ENCODE results near the gene MPDU1. TPM values are rescaled to one million over a fixed set of nuclear protein-coding genes. Genes with fewer than 3 reads are reported as not detected.

MPDU1 gene
- total and polyA plus RNA-seq, 2 of the 13 experiments (the other 11 are each of a cell fraction or from before 2014, with no cell fraction given) = 112 to 167 TPM

DNA sequence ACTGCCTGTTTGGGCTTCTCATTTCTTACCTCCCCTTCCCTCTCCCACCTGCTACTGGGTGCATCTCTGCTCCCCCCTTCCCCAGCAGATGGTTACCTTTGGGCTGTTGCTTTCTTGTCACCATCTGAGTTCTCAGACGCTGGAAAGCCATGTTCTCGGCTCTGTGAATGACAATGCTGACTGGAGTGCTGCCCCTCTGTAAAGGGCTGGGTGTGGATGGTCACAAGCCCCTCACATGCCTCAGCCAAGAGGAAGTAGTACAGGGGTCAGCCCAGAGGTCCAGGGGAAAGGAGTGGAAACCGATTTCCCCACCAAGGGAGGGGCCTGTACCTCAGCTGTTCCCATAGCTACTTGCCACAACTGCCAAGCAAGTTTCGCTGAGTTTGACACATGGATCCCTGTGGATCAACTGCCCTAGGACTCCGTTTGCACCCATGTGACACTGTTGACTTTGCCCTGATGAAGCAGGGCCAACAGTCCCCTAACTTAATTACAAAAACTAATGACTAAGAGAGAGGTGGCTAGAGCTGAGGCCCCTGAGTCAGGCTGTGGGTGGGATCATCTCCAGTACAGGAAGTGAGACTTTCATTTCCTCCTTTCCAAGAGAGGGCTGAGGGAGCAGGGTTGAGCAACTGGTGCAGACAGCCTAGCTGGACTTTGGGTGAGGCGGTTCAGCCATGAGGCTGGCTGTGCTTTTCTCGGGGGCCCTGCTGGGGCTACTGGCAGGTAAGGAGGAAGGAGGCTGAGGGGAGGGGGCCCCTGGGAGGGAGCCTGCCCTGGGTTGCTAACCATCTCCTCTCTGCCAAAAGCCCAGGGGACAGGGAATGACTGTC is 4.4 kb upstream of the MPDU1 start, which contains the start of gene CD68 (continued):
- TF ChIP-seq, protein P1, sequence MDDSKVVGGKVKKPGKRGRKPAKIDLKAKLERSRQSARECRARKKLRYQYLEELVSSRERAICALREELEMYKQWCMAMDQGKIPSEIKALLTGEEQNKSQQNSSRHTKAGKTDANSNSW (CRISPR knock-in tag; IDR thresholded peaks at IDR 0.05; ENCODE audit: borderline replicate concordance) = no peak
- TF ChIP-seq ZNF33B (CRISPR knock-in tag; IDR thresholded peaks at IDR 0.05) (peak; percentile 65; the same call in 1 of the 2 replicates), ZNF737 (CRISPR knock-in tag; IDR thresholded peaks at IDR 0.05; ENCODE audit: borderline replicate concordance) (peak; percentile 52; the same call in 1 of the 2 replicates), KLF15 (CRISPR knock-in tag; IDR thresholded peaks at IDR 0.05; ENCODE audit: borderline replicate concordance) (0 out of 2 replicates have a peak, but pooled peaks have one; percentile 45), KDM6A (CRISPR knock-in tag; IDR thresholded peaks at IDR 0.05; ENCODE audit: low read depth) (peak; percentile 71), CEBPG (CRISPR knock-in tag; IDR thresholded peaks at IDR 0.05) (peak; percentile 95), PPARG (CRISPR knock-in tag; conservative IDR thresholded peaks at IDR 0.05) (peak; percentile 77), ZNF235 (CRISPR knock-in tag; IDR thresholded peaks at IDR 0.05; ENCODE audit: borderline replicate concordance) (0 out of 2 replicates have a peak, but pooled peaks have one; percentile 12), ISL2 (CRISPR knock-in tag; IDR thresholded peaks at IDR 0.05) (0 out of 2 replicates have a peak, but pooled peaks have one; percentile 45)
- TF ChIP-seq, protein P2, sequence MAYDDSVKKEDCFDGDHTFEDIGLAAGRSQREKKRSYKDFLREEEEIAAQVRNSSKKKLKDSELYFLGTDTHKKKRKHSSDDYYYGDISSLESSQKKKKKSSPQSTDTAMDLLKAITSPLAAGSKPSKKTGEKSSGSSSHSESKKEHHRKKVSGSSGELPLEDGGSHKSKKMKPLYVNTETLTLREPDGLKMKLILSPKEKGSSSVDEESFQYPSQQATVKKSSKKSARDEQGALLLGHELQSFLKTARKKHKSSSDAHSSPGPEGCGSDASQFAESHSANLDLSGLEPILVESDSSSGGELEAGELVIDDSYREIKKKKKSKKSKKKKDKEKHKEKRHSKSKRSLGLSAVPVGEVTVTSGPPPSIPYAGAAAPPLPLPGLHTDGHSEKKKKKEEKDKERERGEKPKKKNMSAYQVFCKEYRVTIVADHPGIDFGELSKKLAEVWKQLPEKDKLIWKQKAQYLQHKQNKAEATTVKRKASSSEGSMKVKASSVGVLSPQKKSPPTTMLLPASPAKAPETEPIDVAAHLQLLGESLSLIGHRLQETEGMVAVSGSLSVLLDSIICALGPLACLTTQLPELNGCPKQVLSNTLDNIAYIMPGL (CRISPR knock-in tag; IDR thresholded peaks at IDR 0.05; ENCODE audit: borderline replicate concordance in 1 of 2, low read depth in 1 of 2) = peak; percentile 31 to 37; a peak in 1 of 4 replicates
- TF ChIP-seq, protein P3, sequence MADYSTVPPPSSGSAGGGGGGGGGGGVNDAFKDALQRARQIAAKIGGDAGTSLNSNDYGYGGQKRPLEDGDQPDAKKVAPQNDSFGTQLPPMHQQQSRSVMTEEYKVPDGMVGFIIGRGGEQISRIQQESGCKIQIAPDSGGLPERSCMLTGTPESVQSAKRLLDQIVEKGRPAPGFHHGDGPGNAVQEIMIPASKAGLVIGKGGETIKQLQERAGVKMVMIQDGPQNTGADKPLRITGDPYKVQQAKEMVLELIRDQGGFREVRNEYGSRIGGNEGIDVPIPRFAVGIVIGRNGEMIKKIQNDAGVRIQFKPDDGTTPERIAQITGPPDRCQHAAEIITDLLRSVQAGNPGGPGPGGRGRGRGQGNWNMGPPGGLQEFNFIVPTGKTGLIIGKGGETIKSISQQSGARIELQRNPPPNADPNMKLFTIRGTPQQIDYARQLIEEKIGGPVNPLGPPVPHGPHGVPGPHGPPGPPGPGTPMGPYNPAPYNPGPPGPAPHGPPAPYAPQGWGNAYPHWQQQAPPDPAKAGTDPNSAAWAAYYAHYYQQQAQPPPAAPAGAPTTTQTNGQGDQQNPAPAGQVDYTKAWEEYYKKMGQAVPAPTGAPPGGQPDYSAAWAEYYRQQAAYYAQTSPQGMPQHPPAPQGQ (CRISPR knock-in tag; IDR thresholded peaks at IDR 0.05; ENCODE audit: borderline replicate concordance) = peak; percentile 83; the same call in 1 of the 2 replicates
- TF ChIP-seq, protein P4, sequence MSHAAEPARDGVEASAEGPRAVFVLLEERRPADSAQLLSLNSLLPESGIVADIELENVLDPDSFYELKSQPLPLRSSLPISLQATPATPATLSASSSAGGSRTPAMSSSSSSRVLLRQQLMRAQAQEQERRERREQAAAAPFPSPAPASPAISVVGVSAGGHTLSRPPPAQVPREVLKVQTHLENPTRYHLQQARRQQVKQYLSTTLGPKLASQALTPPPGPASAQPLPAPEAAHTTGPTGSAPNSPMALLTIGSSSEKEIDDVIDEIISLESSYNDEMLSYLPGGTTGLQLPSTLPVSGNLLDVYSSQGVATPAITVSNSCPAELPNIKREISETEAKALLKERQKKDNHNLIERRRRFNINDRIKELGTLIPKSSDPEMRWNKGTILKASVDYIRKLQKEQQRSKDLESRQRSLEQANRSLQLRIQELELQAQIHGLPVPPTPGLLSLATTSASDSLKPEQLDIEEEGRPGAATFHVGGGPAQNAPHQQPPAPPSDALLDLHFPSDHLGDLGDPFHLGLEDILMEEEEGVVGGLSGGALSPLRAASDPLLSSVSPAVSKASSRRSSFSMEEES (CRISPR knock-in tag; IDR thresholded peaks at IDR 0.05) = peak; percentile 90
- TF ChIP-seq, protein P5, sequence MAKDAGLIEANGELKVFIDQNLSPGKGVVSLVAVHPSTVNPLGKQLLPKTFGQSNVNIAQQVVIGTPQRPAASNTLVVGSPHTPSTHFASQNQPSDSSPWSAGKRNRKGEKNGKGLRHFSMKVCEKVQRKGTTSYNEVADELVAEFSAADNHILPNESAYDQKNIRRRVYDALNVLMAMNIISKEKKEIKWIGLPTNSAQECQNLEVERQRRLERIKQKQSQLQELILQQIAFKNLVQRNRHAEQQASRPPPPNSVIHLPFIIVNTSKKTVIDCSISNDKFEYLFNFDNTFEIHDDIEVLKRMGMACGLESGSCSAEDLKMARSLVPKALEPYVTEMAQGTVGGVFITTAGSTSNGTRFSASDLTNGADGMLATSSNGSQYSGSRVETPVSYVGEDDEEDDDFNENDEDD (CRISPR knock-in tag; IDR thresholded peaks at IDR 0.05; ENCODE audit: borderline replicate concordance) = 0 out of 2 replicates have a peak, but pooled peaks have one; percentile 33
- TF ChIP-seq, protein P6, sequence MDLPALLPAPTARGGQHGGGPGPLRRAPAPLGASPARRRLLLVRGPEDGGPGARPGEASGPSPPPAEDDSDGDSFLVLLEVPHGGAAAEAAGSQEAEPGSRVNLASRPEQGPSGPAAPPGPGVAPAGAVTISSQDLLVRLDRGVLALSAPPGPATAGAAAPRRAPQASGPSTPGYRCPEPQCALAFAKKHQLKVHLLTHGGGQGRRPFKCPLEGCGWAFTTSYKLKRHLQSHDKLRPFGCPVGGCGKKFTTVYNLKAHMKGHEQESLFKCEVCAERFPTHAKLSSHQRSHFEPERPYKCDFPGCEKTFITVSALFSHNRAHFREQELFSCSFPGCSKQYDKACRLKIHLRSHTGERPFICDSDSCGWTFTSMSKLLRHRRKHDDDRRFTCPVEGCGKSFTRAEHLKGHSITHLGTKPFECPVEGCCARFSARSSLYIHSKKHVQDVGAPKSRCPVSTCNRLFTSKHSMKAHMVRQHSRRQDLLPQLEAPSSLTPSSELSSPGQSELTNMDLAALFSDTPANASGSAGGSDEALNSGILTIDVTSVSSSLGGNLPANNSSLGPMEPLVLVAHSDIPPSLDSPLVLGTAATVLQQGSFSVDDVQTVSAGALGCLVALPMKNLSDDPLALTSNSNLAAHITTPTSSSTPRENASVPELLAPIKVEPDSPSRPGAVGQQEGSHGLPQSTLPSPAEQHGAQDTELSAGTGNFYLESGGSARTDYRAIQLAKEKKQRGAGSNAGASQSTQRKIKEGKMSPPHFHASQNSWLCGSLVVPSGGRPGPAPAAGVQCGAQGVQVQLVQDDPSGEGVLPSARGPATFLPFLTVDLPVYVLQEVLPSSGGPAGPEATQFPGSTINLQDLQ (CRISPR knock-in tag; IDR thresholded peaks at IDR 0.05) = peak; percentile 93
- TF ChIP-seq, protein P7, sequence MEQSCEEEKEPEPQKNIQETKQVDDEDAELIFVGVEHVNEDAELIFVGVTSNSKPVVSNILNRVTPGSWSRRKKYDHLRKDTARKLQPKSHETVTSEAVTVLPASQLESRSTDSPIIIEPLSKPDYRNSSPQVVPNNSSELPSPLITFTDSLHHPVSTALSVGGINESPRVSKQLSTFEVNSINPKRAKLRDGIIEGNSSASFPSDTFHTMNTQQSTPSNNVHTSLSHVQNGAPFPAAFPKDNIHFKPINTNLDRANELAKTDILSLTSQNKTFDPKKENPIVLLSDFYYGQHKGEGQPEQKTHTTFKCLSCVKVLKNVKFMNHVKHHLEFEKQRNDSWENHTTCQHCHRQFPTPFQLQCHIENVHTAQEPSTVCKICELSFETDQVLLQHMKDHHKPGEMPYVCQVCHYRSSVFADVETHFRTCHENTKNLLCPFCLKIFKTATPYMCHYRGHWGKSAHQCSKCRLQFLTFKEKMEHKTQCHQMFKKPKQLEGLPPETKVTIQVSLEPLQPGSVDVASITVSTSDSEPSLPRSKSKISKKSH (CRISPR knock-in tag; IDR thresholded peaks at IDR 0.05; ENCODE audit: borderline replicate concordance) = no peak

All from HepG2 (cell line).